NCI-H526 (cell line): ENCODE data around the gene SOX10.

Experiments used
- DNase-seq, 2 experiments: peaks; one replicate each; lab custom pipeline; 2025; lab: John Stamatoyannopoulos, UW

The SOX10 gene

GRCh38 chr22:38016182-38017151 is 32.1 kb upstream of the SOX10 start:
- DNase-seq: no peak

- DNase-seq: no peak
Measured at GRCh38 chr22:38014083-38014482, 29.7 kb upstream of the SOX10 start.

GRCh38 chr22:38012604-38013072 is 28.3 kb upstream of the SOX10 start:
- DNase-seq: no peak

- no peak for DNase-seq
Measured at GRCh38 chr22:38009000-38009806, 24.8 kb upstream of the SOX10 start.

- no peak for DNase-seq
Measured at GRCh38 chr22:38007330-38007902, 23.1 kb upstream of the SOX10 start.

- DNase-seq: no peak
Measured at GRCh38 chr22:38006906-38007305, 22.6 kb upstream of the SOX10 start.

- no peak for DNase-seq
Measured at GRCh38 chr22:38005943-38006342, 21.6 kb upstream of the SOX10 start.

GRCh38 chr22:37999640-38000272 is 15.4 kb upstream of the SOX10 start:
- DNase-seq: peak; percentile 38 to 46

GRCh38 chr22:37999236-37999635 is 14.9 kb upstream of the SOX10 start:
- DNase-seq: no peak

- DNase-seq: no peak
Measured at GRCh38 chr22:37998543-37998942, 14.2 kb upstream of the SOX10 start.

- peak in 1 of 2 experiments; percentile 7 for DNase-seq
Measured at GRCh38 chr22:37996515-37997246, 12.3 kb upstream of the SOX10 start.

- DNase-seq: no peak
Measured at GRCh38 chr22:37996079-37996478, 11.7 kb upstream of the SOX10 start.

- DNase-seq: no peak
Measured at GRCh38 chr22:37995460-37995859, 11.1 kb upstream of the SOX10 start.

GRCh38 chr22:37994982-37995381 is 10.6 kb upstream of the SOX10 start:
- DNase-seq: no peak

GRCh38 chr22:37994049-37994448 is 9.7 kb upstream of the SOX10 start:
- DNase-seq: no peak

GRCh38 chr22:37991731-37992442 is 7.5 kb upstream of the SOX10 start:
- DNase-seq: no peak

GRCh38 chr22:37990862-37991261 is 6.5 kb upstream of the SOX10 start:
- no peak for DNase-seq

GRCh38 chr22:37990301-37990700 is 5.9 kb upstream of the SOX10 start:
- DNase-seq: no peak

- no peak for DNase-seq
Measured at GRCh38 chr22:37989146-37990045, 5.0 kb upstream of the SOX10 start.

GRCh38 chr22:37986371-37986770 is 2.0 kb upstream of the SOX10 start:
- DNase-seq: no peak
